B cell (primary cell): ENCODE measurements around the gene S100A14. TPM values are rescaled to one million over a fixed set of nuclear protein-coding genes. Genes with fewer than 3 reads are reported as not detected.
A peak's percentile ranks its signal among the peaks of the same experiment; 100 is the strongest.

Source experiments
- ATAC-seq: fragments of 200-7000 bp; cut with Tn5 transposase; one replicate; pipeline ENCODE4 v1.10.0; 2021; ENCODE audit warnings: low read depth, mild to moderate bottlenecking, moderate number of reproducible peaks, moderate library complexity
- CTCF ChIA-PET: fragments of 350-600 bp; sonication (Branson Sonifier 250); formaldehyde crosslinking; loops from one replicate; lab custom pipeline; 2021; ENCODE audit warnings: antibody characterized with exemption, inconsistent platforms; lab: Charles Lee
- POLR2A ChIA-PET: fragments of 350-600 bp; sonication (Branson Sonifier 250); formaldehyde crosslinking; loops from one replicate; lab custom pipeline; 2021; ENCODE audit warnings: antibody characterized with exemption; lab: Charles Lee
- DNase-seq: peaks from one replicate; pipeline ENCODE4 v3.0.0; 2013
- H2AFZ ChIP-seq: 2 replicates; pipeline ENCODE4 v1.6.1; 2012; ENCODE audit warnings: mild to moderate bottlenecking, low read depth, low read length; ENCODE audit not compliant: insufficient read depth, poor library complexity, severe bottlenecking
- H3K27ac ChIP-seq, 2 donors: 1 replicate in 1 of 2; 2 replicates in 1 of 2; pipeline ENCODE4 v1.5.1; 2012 to 2013; ENCODE audit warnings: low read length in 2 of 2, mild to moderate bottlenecking in 2 of 2, moderate library complexity in 1 of 2
- H3K27me3 ChIP-seq, 4 experiments: fragments of 200-600 bp in 1 of 4; sonication (generic) in 1 of 4; replicated peaks in 1 of 4; 1 replicate in 2 of 4; 2 replicates in 2 of 4; pipeline versions ENCODE4 v1.6.1 to v1.7.0; 2013 to 2016; ENCODE audit warnings: low read length in 3 of 4, mild to moderate bottlenecking in 2 of 4, mixed read lengths in 1 of 4, moderate library complexity in 1 of 4; ENCODE audit not compliant: insufficient read depth in 4 of 4, control insufficient read depth in 3 of 4; ENCODE audit errors: control extremely low read depth in 1 of 4
- H3K36me3 ChIP-seq, 2 experiments: replicated peaks in 1 of 2; 1 replicate in 1 of 2; 2 replicates in 1 of 2; pipeline versions ENCODE4 v1.6.1 to v1.7.1; 2013; ENCODE audit warnings: low read length in 1 of 2; ENCODE audit not compliant: insufficient read depth in 2 of 2, control insufficient read depth in 1 of 2; ENCODE audit errors: control extremely low read depth in 1 of 2, extremely low read depth in 1 of 2
- H3K4me1 ChIP-seq, 2 donors: fragments of 200-600 bp in 1 of 2; sonication (generic) in 1 of 2; 1 replicate in 1 of 2; 2 replicates in 1 of 2; pipeline versions ENCODE4 v1.5.1 to v1.6.1; 2013 to 2017; ENCODE audit warnings: low read length in 2 of 2; ENCODE audit not compliant: control insufficient read depth in 2 of 2, insufficient read depth in 2 of 2
- H3K4me2 ChIP-seq: replicated peaks from 2 replicates; pipeline ENCODE3; 2012; ENCODE audit warnings: mild to moderate bottlenecking, low read depth, low read length; ENCODE audit not compliant: poor library complexity, severe bottlenecking
- H3K4me3 ChIP-seq, 5 experiments: fragments of 200-600 bp in 1 of 5; sonication (generic) in 1 of 5; 1 replicate in 3 of 5; 2 replicates in 2 of 5; pipeline versions ENCODE4 v1.5.1 to v1.7.0; 2011 to 2016; ENCODE audit warnings: low read length in 4 of 5, mild to moderate bottlenecking in 4 of 5, low read depth in 2 of 5, control low read depth in 1 of 5, moderate library complexity in 1 of 5; ENCODE audit not compliant: insufficient read depth in 1 of 5; ENCODE audit errors: control extremely low read depth in 1 of 5, extremely low read depth in 1 of 5
- H3K79me2 ChIP-seq: fragments of 200-600 bp; sonication (generic); one replicate; pipeline ENCODE4 v1.6.0; 2016; ENCODE audit warnings: low read length; ENCODE audit not compliant: control insufficient read depth, insufficient read depth
- H3K9ac ChIP-seq: fragments of 200-600 bp; sonication (generic); 2 replicates; pipeline ENCODE4 v1.6.1; 2017; ENCODE audit warnings: mild to moderate bottlenecking, low read length, moderate library complexity
- H3K9me3 ChIP-seq, 3 donors: one replicate each; pipeline versions ENCODE4 v1.6.1 to v1.7.1; 2013; ENCODE audit warnings: low read length in 2 of 3; ENCODE audit not compliant: control insufficient read depth in 2 of 3, insufficient read depth in 1 of 3; ENCODE audit errors: control extremely low read depth in 1 of 3
- H4K20me1 ChIP-seq: 2 replicates; pipeline ENCODE4 v1.6.0; 2012; ENCODE audit warnings: mild to moderate bottlenecking, low read length; ENCODE audit not compliant: insufficient read depth, control insufficient read depth, poor library complexity, severe bottlenecking
- H3K27ac Mint-ChIP-seq: one replicate; pipeline ENCODE4 v1.8.0; 2021; ENCODE audit warnings: mixed read lengths
- H3K27me3 Mint-ChIP-seq: one replicate; pipeline ENCODE4 v1.8.0; 2021; ENCODE audit warnings: mixed read lengths
- H3K4me1 Mint-ChIP-seq: one replicate; pipeline ENCODE4 v1.8.0; 2021; ENCODE audit warnings: mixed read lengths
- H3K4me3 Mint-ChIP-seq: one replicate; pipeline ENCODE4 v1.8.0; 2021; ENCODE audit warnings: mixed read lengths
- H3K9me3 Mint-ChIP-seq: one replicate; pipeline ENCODE4 v1.8.0; 2022; ENCODE audit warnings: mixed read lengths; ENCODE audit not compliant: insufficient read depth
- CTCF ChIP-seq: fragments of 200-600 bp; IDR thresholded peaks from one replicate; pipeline ENCODE4 v1.8.0; 2022; ENCODE audit warnings: antibody characterized with exemption, mild to moderate bottlenecking
- EZH2 ChIP-seq: IDR thresholded peaks from 2 replicates; pipeline ENCODE4 v1.6.1; 2012; ENCODE audit warnings: borderline replicate concordance, low read depth, mild to moderate bottlenecking, moderate library complexity, low read length; ENCODE audit not compliant: insufficient read depth, poor library complexity, severe bottlenecking
- WGBS: methylation state at CpG from one replicate; pipeline ENCODE4 v1.1.5; 2013; ENCODE audit warnings: missing lambda C conversion rate; ENCODE audit not compliant: insufficient coverage; 5-methylcytosine and 5-hydroxymethylcytosine counted together
- intact Hi-C: fragments of 100-400 bp; cut with micrococcal nuclease; formaldehyde crosslinking; loops from one replicate; pipeline ENCODE4 v1.10.0; 2022
- polyA plus RNA-seq: library from polyadenylated mRNA; depleted of rRNA; stranded (reverse); fragments of >200 nt; gene quantifications from 2 replicates; pipeline ENCODE4 v1.2.3, GENCODE V29; 2012
- total RNA-seq, 2 donors: library from RNA; stranded (reverse); fragments of 120-200 nt in 1 of 2; gene quantifications; 1 replicate in 1 of 2; 2 replicates in 1 of 2; pipeline versions ENCODE4 v1.2.3 to v1.2.4, GENCODE V29; 2013 to 2022

S100A14 gene
- total and polyA plus RNA-seq, 2 donors (not counting 1 experiment from before 2014, with no cell fraction given) = not detected

GRCh38 chr1:153659656-153660055 is 43.5 kb upstream of the S100A14 start:
- ATAC-seq = no peak
- H2AFZ ChIP-seq = no peak overlapping the region
- intact Hi-C loops = loop anchor here (5.0 kb wide), 1 partner anchor 333 kb away; the partner anchor contains the start of gene RPS27
- TF ChIP-seq CTCF = no peak
- no peak for TF ChIP-seq EZH2
- H3K4me1 ChIP-seq = peaks cover 5 to 15% of the 10 kb centered on the region in 2 donors
- WGBS = no CpG with 5 or more reads among the region's 9 CpGs
- Mint-ChIP-seq H3K4me3 (peak overlapping the region; percentile 96), H3K4me1 (peaks cover 12% of the 10 kb centered on the region), H3K9me3 (no peaks in the 10 kb centered on the region), H3K27ac (peak overlapping the region; percentile 91), H3K27me3 (no peaks in the 10 kb centered on the region)
- H3K27me3 ChIP-seq = no peaks in the 10 kb centered on the region
- peak overlapping the region in 2 of 5 experiments; percentile 87 for H3K4me3 ChIP-seq
- peaks cover 9 to 41% of the 10 kb centered on the region in 2 experiments for H3K36me3 ChIP-seq
- no peak for DNase-seq
- H3K4me2 ChIP-seq = peak overlapping the region; percentile 85
- no peaks in the 10 kb centered on the region for H3K9me3 ChIP-seq
- H3K27ac ChIP-seq = no peak overlapping the region
- POLR2A ChIA-PET = interaction anchor here (0.7 to 2.1 kb wide), 4 partner anchors 9 to 124 kb away, joined by 4 to 8 read pairs (median 6); partner anchors contain the start of genes CHTOP and S100A1
- H4K20me1 ChIP-seq = no peaks in the 10 kb centered on the region
- H3K79me2 ChIP-seq = peaks cover 20% of the 10 kb centered on the region
- CTCF ChIA-PET = interaction anchor here (0.7 to 1.8 kb wide), 4 partner anchors 12 to 545 kb away, joined by 3 to 9 read pairs (median 4); no protein-coding TSS in a partner anchor
- H3K9ac ChIP-seq = no peak overlapping the region

GRCh38 chr1:153659175-153659534 is 43.0 kb upstream of the S100A14 start:
- WGBS = 54% methylated on average over 8 of the region's 8 CpGs
- H3K36me3 ChIP-seq = peaks cover 7 to 36% of the 10 kb centered on the region in 2 experiments
- ChIA-PET POLR2A (interaction anchor here (0.6 to 2.1 kb wide), 7 partner anchors 10 to 329 kb away, joined by 3 to 8 read pairs (median 5); partner anchors contain the start of genes CHTOP, ILF2 and INTS3), CTCF (interaction anchor here (0.7 to 1.8 kb wide), 4 partner anchors 13 to 666 kb away, joined by 3 to 9 read pairs (median 4); partner anchors contain the start of gene ATP8B2)
- H3K4me3 ChIP-seq = peak overlapping the region; percentile 77 to 87 (median 82)
- H3K9me3 ChIP-seq = no peaks in the 10 kb centered on the region
- Mint-ChIP-seq H3K4me1 (peaks cover 12% of the 10 kb centered on the region), H3K4me3 (peak overlapping the region; percentile 96), H3K9me3 (no peaks in the 10 kb centered on the region), H3K27ac (peak overlapping the region; percentile 91), H3K27me3 (no peaks in the 10 kb centered on the region)
- no peaks in the 10 kb centered on the region for H4K20me1 ChIP-seq
- H3K27me3 ChIP-seq = no peaks in the 10 kb centered on the region
- H3K27ac ChIP-seq = peak overlapping the region; percentile 68 to 83
- peak overlapping the region; percentile 96 for H2AFZ ChIP-seq
- H3K79me2 ChIP-seq = peaks cover 20% of the 10 kb centered on the region
- no peak for ATAC-seq
- intact Hi-C loops = loop anchor here (5.0 kb wide), 1 partner anchor 333 kb away; the partner anchor contains the start of gene RPS27
- DNase-seq = no peak
- H3K9ac ChIP-seq = peak overlapping the region; percentile 91
- peaks cover 5 to 15% of the 10 kb centered on the region in 2 donors for H3K4me1 ChIP-seq
- no peak for TF ChIP-seq EZH2
- no peak for TF ChIP-seq CTCF
- peak overlapping the region; percentile 85 for H3K4me2 ChIP-seq
